ENCODE data around the gene RRP15. TPM values are rescaled to one million over a fixed set of nuclear protein-coding genes. Genes with fewer than 3 reads are reported as not detected.

The RRP15 gene
- total and polyA plus RNA-seq, 9 of the 15 experiments (the other 6 are each of a cell fraction or from before 2014, with no cell fraction given): 9.5 to 58.1 (median 29.3) TPM

DNA sequence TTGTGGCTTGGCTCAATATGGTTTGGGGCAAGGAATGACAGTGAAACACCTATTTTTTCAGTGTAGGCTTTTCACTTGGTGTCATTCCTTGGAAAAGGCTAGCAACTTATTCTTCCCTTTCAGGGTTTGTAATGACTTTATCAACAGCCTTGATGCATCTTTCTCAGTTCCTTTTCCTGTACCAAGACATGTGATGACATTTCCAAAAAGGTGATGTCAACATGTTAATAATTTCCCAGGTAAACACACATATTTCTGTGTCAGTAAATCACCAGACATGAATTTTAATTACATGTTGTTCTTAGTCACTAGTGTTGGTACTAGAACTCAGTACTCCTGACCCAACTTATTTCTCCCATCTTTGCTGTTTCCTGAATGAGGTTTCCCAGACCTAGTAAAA, 37.8 kb upstream of the RRP15 start:
- intact Hi-C loops (cut with micrococcal nuclease) (no loop called here), in situ Hi-C loops (cut with MboI) (no loop called here)
- H3K9ac ChIP-seq (ENCODE audit: insufficient read depth in 1 of 2, low read depth in 2 of 2, low read length in 2 of 2): no peak overlapping the region
- no peaks in the 10 kb centered on the region for H3K36me3 ChIP-seq (ENCODE audit: control insufficient read depth, insufficient read depth, low read length)
- H3K4me3 ChIP-seq: no peak overlapping the region
- H3K9me3 ChIP-seq (replicated peaks; ENCODE audit: control insufficient read depth, insufficient read depth, low read depth, low read length): no peaks in the 10 kb centered on the region
- POLR2A ChIA-PET: interaction anchor here (0.7 kb wide), 1 partner anchor 29 kb away, joined by 3 read pairs; no protein-coding TSS in a partner anchor
- TF ChIP-seq, protein P1, sequence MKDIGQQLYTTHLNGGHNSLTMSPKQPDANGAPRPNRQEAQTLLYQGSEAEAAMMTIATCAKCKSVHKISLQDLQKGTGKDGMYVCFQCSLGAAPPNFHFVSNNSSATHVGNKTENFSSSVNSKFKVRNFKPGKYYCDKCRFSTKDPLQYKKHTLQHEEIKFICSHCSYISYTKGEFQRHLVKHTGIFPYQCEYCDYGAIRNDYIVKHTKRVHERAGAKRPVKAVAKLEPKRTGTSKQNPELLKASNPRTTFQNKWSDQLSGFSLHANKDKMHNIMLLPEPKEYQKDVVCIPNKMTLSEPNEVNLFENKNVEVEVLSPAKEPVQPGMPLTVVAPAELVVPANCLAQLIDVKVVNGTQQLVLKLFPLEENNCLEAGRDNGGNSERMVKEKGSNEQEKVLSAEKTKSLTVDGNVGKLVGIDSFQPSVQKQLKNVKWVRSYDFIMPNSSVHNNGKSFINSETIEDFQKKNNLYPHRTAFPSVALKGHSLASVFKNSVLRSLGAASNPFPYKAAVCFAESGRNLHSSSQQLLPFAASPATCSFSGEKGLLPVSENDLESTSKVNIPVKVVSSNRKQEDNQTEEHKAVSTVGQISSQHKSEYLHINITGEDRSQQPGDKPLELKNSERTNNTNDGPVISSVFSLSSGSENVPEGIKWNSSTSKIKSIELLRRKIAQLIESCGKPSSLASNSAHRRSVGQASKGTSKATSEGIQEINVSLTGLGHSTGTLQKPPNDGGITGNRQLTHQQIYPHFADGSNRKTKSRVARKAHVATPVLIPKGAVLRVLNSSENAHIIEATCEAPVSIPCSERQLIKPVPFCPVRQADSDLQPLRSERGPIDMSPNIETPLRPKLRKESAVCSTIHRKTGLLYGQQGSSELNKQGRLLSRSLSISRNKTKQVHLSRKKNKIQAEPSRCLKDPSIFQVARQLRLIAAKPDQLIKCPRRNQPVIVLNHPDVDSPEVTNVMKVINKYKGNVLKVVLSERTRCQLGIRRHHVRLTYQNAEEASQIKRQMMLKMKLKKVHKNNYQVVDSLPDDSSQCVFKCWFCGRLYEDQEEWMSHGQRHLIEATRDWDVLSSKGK (CRISPR knock-in tag; IDR thresholded peaks at IDR 0.05): no peak
- TF ChIP-seq NFATC3 (IDR thresholded peaks at IDR 0.05): no peak
- no peak for TF ChIP-seq GABPB2 (CRISPR knock-in tag; conservative IDR thresholded peaks at IDR 0.05)
- no peak for TF ChIP-seq RFX1 (IDR thresholded peaks at IDR 0.05)
- TF ChIP-seq POLR3A (IDR thresholded peaks at IDR 0.05; ENCODE audit: borderline replicate concordance, extremely low read depth, insufficient read depth, insufficient read length): no peak
- no peak for TF ChIP-seq ZC3H4 (CRISPR knock-in tag; IDR thresholded peaks at IDR 0.05; ENCODE audit: borderline replicate concordance)
- TF ChIP-seq ZBTB1 (CRISPR knock-in tag; IDR thresholded peaks at IDR 0.05; ENCODE audit: borderline replicate concordance, low read depth): no peak
- no peak for TF ChIP-seq GATA2 (CRISPR knock-in tag; IDR thresholded peaks at IDR 0.05)
- H3K4me1 ChIP-seq (replicated peaks in 1 of 2; ENCODE audit: control insufficient read depth in 2 of 2, insufficient read depth in 2 of 2, low read length in 2 of 2): no peaks in the 10 kb centered on the region
- H2AFZ ChIP-seq (ENCODE audit: low read depth, low read length): no peak overlapping the region
- FAIRE-seq (no peak), ATAC-seq (no peak), DNase-seq (ENCODE audit: extremely low read depth in 1 of 4, low spot score in 3 of 4) (no peak)
- no peaks in the 10 kb centered on the region for H3K79me2 ChIP-seq (ENCODE audit: control insufficient read depth, insufficient read depth, low read length)
- no peaks in the 10 kb centered on the region for H4K20me1 ChIP-seq (replicated peaks; ENCODE audit: control insufficient read depth, insufficient read depth, low read length)
- H3K9me1 ChIP-seq (ENCODE audit: control insufficient read depth, insufficient read depth, low read length): no peaks in the 10 kb centered on the region
- no peak overlapping the region for H3K4me2 ChIP-seq (ENCODE audit: insufficient read depth, low read length)
- CTCF ChIA-PET (ENCODE audit: low intra/inter-chr PET ratio): no interaction called here
- H3K27me3 ChIP-seq (ENCODE audit: control insufficient read depth in 2 of 2, insufficient read depth in 2 of 2, low read length in 2 of 2): no peaks in the 10 kb centered on the region
- BruUV-seq (replicated peaks): no TSS peak
- no peak overlapping the region for H3K27ac ChIP-seq (ENCODE audit: extremely low read depth, low read depth, low read length)

All from K562 (cell line).